GM12875 (cell line): ENCODE results near the gene PPP1R9B.

Experiments used
- H3K4me3 ChIP-seq: one replicate; pipeline ENCODE4 v1.5.1; 2011; ENCODE audit warnings: low read depth, low read length, control low read depth
- TF ChIP-seq, protein P1 (sequence below): IDR thresholded peaks from 2 replicates; pipeline ENCODE4 v1.5.1; 2011; ENCODE audit warnings: low read depth, mild to moderate bottlenecking, control low read depth, inconsistent platforms, low read length, moderate library complexity, borderline replicate concordance; ENCODE audit not compliant: insufficient read depth

PPP1R9B gene

GRCh38 chr17:50111673-50112655 is 38.5 kb downstream of the PPP1R9B start:
- no peak overlapping the region for H3K4me3 ChIP-seq
- TF ChIP-seq, protein P1, sequence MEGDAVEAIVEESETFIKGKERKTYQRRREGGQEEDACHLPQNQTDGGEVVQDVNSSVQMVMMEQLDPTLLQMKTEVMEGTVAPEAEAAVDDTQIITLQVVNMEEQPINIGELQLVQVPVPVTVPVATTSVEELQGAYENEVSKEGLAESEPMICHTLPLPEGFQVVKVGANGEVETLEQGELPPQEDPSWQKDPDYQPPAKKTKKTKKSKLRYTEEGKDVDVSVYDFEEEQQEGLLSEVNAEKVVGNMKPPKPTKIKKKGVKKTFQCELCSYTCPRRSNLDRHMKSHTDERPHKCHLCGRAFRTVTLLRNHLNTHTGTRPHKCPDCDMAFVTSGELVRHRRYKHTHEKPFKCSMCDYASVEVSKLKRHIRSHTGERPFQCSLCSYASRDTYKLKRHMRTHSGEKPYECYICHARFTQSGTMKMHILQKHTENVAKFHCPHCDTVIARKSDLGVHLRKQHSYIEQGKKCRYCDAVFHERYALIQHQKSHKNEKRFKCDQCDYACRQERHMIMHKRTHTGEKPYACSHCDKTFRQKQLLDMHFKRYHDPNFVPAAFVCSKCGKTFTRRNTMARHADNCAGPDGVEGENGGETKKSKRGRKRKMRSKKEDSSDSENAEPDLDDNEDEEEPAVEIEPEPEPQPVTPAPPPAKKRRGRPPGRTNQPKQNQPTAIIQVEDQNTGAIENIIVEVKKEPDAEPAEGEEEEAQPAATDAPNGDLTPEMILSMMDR, result no peak

DNA sequence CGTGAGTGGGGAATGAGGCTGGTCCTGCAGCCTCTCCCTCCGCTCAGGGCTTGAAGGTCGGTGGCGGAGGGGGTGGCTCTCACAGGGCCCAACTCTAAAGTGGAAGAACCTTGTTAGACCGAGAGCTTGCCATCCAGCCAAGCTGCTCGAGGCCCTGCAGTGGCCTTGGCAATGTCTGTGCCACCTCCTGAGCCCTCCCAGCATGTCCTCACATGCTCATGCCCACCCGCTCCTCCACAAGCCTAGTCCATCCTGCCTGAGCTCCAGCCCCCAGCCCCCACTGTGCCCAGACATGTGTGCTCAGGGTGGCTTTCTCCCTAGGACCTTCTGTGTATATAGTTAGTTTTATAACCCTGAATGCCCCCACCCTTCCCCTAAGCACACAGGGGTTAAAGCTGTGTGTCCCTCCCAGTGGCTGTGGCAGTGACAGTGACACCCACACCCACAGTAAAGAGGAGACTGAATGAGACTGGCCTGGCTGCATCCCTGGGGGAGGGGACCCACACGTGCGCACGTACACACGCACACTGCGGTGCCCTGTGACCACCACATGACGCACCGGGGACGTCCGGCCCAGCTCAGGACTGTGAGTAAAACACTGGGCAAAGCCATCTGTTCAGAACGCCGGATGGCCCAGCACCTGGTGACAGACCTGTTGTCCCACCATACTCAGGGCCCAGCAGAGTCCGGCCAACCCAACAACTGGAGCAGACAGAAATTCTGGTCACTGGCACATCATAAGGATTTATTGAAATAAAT is 39.7 kb downstream of the PPP1R9B start:
- TF ChIP-seq, protein P1, result no peak
- no peak overlapping the region for H3K4me3 ChIP-seq

- no peak overlapping the region for H3K4me3 ChIP-seq
- TF ChIP-seq, protein P1, result no peak
Measured at GRCh38 chr17:50109785-50110184, 40.7 kb downstream of the PPP1R9B start.

DNA sequence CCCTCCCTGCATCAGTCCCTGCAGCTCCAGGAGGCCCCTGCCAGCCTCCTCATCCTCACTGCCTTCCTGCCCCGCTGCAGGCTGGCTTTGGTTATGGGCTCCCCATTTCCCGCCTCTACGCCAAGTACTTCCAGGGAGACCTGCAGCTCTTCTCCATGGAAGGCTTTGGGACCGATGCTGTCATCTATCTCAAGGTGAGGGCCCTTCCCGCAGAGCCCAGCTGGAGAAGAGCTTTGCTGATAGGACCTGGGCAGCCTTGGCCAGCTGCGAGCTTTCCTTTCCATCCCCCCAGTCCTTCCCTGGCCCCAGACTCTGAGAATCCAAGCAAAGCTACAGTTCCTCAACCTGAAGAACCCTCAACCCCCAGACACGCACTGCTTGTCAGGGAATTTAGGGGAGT is 41.3 kb downstream of the PPP1R9B start:
- no peak overlapping the region for H3K4me3 ChIP-seq
- TF ChIP-seq, protein P1, result no peak

DNA sequence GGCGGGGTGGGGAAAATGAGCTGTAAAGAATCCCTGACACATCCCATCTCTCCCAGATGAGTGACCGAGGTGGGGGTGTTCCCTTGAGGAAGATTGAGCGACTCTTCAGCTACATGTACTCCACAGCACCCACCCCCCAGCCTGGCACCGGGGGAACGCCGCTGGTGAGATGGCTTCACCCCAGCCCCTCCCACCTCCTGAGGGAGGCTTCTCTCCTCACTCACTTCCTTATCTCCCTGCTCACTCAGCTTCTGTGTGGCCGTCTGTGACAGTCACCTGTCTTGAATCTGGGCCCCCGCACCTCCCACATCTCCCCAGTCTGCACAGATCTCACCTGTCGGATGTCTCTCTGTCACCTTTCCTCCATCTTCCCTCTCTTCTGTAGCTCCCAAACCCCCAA is 41.9 kb downstream of the PPP1R9B start:
- H3K4me3 ChIP-seq, result no peak overlapping the region
- TF ChIP-seq, protein P1, result no peak

DNA sequence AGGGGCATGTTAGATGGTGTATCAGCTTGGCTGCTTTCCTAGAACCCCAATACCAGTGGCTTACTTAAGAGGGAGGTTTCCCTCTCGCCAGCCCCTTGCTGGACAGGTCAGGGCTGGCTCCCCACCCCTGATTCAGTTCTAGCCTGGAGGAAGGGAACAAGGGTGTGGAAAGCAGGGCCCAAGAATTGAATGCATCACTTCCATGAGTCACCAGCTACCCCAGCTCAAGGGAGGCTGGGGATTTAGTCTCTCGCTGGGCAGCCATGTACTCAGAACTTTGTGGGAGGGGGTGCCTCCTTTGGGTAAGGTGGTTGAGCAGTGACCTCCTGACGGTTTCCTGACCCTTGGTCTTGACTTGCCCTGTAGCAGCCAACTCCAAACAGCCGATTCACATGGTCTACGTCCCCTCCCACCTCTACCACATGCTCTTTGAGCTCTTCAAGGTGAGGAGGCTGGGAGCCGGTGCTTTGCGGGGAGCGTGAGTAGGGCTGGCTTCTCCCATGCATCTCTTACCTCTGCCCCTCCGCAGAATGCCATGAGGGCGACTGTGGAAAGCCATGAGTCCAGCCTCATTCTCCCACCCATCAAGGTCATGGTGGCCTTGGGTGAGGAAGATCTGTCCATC is 42.6 kb downstream of the PPP1R9B start:
- H3K4me3 ChIP-seq, result no peak overlapping the region
- TF ChIP-seq, protein P1, result no peak
